Measurements from ENCODE around the gene CPNE1.

Gene CPNE1

DNA sequence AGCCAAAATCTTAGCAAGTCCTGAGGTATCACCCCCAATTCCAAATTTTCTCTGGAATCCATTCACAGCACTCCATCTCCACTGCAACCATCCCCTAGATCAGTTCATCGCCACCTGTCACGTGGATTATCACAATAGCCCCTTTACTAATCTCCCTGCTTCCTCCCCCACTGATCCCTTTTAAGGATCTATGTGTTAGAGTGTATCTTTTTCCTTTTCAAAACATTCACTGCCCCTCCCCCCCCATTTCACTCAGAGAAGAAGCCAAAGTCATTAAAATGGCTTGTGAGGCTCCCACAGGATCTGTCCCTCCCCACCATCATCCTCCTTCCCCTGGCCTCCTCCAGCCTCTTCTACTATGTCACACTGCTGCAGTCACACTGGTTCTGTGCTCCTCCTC is 67.5 kb downstream of the CPNE1 start:
- no peak for DNase-seq (ENCODE audit: low read depth)
- TF ChIP-seq, protein P1, sequence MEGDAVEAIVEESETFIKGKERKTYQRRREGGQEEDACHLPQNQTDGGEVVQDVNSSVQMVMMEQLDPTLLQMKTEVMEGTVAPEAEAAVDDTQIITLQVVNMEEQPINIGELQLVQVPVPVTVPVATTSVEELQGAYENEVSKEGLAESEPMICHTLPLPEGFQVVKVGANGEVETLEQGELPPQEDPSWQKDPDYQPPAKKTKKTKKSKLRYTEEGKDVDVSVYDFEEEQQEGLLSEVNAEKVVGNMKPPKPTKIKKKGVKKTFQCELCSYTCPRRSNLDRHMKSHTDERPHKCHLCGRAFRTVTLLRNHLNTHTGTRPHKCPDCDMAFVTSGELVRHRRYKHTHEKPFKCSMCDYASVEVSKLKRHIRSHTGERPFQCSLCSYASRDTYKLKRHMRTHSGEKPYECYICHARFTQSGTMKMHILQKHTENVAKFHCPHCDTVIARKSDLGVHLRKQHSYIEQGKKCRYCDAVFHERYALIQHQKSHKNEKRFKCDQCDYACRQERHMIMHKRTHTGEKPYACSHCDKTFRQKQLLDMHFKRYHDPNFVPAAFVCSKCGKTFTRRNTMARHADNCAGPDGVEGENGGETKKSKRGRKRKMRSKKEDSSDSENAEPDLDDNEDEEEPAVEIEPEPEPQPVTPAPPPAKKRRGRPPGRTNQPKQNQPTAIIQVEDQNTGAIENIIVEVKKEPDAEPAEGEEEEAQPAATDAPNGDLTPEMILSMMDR (conservative IDR thresholded peaks at IDR 0.05; ENCODE audit: low read depth, low read length), result no peak
- no peak overlapping the region for H3K4me3 ChIP-seq (ENCODE audit: low read depth, low read length)

GRCh38 chr20:35595901-35596300 is 68.8 kb downstream of the CPNE1 start:
- TF ChIP-seq, protein P1 (conservative IDR thresholded peaks at IDR 0.05; ENCODE audit: low read depth, low read length), result no peak
- no peak for DNase-seq (ENCODE audit: low read depth)
- no peak overlapping the region for H3K4me3 ChIP-seq (ENCODE audit: low read depth, low read length)

DNA sequence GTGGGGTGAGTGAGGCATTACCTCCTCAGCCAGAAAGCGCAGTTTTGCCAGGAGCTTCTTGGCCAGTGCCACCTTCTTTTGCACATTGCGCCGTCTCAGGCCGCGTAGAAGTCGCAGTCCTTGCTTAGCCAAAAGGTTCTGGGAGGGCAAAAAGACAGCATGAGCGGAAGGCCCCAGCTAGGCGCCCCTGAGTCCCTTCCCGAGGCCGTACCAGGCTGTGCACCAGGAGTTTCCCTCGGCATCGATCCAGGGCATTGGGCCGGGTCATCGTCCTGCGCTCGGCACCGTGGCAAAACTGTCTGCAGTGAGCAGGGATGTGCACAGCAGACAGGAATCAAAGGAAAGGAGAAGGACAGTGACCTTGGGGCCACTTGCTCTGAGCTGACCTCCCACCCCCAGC is 69.2 kb downstream of the CPNE1 start:
- H3K4me3 ChIP-seq (ENCODE audit: low read depth, low read length), result no peak overlapping the region
- DNase-seq (ENCODE audit: low read depth), result no peak
- TF ChIP-seq, protein P1 (conservative IDR thresholded peaks at IDR 0.05; ENCODE audit: low read depth, low read length), result no peak

- no peak for DNase-seq (ENCODE audit: low read depth)
- TF ChIP-seq, protein P1 (conservative IDR thresholded peaks at IDR 0.05; ENCODE audit: low read depth, low read length), result no peak
- no peak overlapping the region for H3K4me3 ChIP-seq (ENCODE audit: low read depth, low read length)
Observed at GRCh38 chr20:35592339-35592974, 72.2 kb downstream of the CPNE1 start.

- no peak for DNase-seq (ENCODE audit: low read depth)
- H3K4me3 ChIP-seq (ENCODE audit: low read depth, low read length), result no peak overlapping the region
- TF ChIP-seq, protein P1 (conservative IDR thresholded peaks at IDR 0.05; ENCODE audit: low read depth, low read length), result no peak
Observed at GRCh38 chr20:35588397-35588796, 76.3 kb downstream of the CPNE1 start.

DNA sequence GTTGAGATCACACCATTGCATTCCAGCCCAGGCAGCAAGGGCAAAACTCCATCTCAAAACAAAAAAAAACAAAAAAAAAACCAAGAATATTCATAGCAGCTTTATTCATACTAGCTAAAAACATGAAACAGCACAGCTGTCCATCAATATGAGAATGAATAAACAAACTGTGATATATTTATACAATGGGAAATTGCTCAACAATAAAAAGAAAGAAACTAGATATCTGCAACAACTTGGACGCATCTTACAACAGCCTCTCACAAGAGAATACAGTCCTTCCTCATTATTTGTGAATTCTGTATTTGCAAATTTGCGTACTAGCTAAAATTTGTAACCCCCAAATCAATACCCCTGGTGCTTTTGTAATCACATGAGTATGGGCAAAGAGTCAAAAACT is 77.3 kb downstream of the CPNE1 start:
- no peak overlapping the region for H3K4me3 ChIP-seq (ENCODE audit: low read depth, low read length)
- TF ChIP-seq, protein P1 (conservative IDR thresholded peaks at IDR 0.05; ENCODE audit: low read depth, low read length), result no peak
- DNase-seq (ENCODE audit: low read depth), result no peak

GRCh38 chr20:35586751-35587425 is 77.8 kb downstream of the CPNE1 start:
- H3K4me3 ChIP-seq (ENCODE audit: low read depth, low read length), result no peak overlapping the region
- TF ChIP-seq, protein P1 (conservative IDR thresholded peaks at IDR 0.05; ENCODE audit: low read depth, low read length), result no peak
- no peak for DNase-seq (ENCODE audit: low read depth)

Data from choroid plexus epithelial cell (primary cell).